HEK293 (cell line): ENCODE results near the gene TCN1.
"Not testable (repeated sequence)": the region's sequence is repeated elsewhere in the genome, so short reads cannot be mapped to it uniquely, and the experiment has no call there.

Experiments
- KLF16 ChIP-seq: fragments of 450-650 bp; formaldehyde crosslinking; IDR thresholded peaks from 2 replicates; pipeline ENCODE4 v1.5.1; 2017; ENCODE audit warnings: missing biosample characterization, missing genetic modification characterization
- RBAK ChIP-seq: fragments of 450-650 bp; formaldehyde crosslinking; IDR thresholded peaks from 2 replicates; pipeline ENCODE4 v1.5.1; 2016; ENCODE audit warnings: missing biosample characterization, missing genetic modification characterization
- SETDB1 ChIP-seq: IDR thresholded peaks from one replicate; pipeline ENCODE4 v1.6.1; 2017; ENCODE audit warnings: mild to moderate bottlenecking, low read length, moderate library complexity, mixed read lengths; ENCODE audit not compliant: insufficient read length
- ZNF274 ChIP-seq, 2 experiments: fragments of 200-500 bp in 1 of 2; fragments of 450-650 bp in 1 of 2; sonication (Bioruptor generic) in 1 of 2; formaldehyde crosslinking in 1 of 2; IDR thresholded peaks; 2 replicates each; pipeline versions ENCODE4 v1.5.1 to v1.6.1; 2014 to 2016; ENCODE audit warnings: borderline replicate concordance in 1 of 2, inconsistent platforms in 1 of 2, low read length in 1 of 2, missing biosample characterization in 1 of 2, missing genetic modification characterization in 1 of 2
- ZNF311 ChIP-seq: fragments of 450-650 bp; formaldehyde crosslinking; IDR thresholded peaks from 2 replicates; pipeline ENCODE4 v1.5.1; 2017; ENCODE audit warnings: missing biosample characterization, missing genetic modification characterization, borderline replicate concordance
- ZNF473 ChIP-seq: fragments of 450-650 bp; formaldehyde crosslinking; IDR thresholded peaks from 2 replicates; pipeline ENCODE4 v1.5.1; 2017; ENCODE audit warnings: missing biosample characterization, missing genetic modification characterization
- ZNF514 ChIP-seq: fragments of 450-650 bp; formaldehyde crosslinking; IDR thresholded peaks from 2 replicates; pipeline ENCODE4 v1.5.1; 2016; ENCODE audit warnings: missing biosample characterization, missing genetic modification characterization
- TF ChIP-seq, protein P1 (sequence below): fragments of 450-650 bp; formaldehyde crosslinking; IDR thresholded peaks from 2 replicates; pipeline ENCODE4 v1.5.1; 2017; ENCODE audit warnings: missing biosample characterization, missing genetic modification characterization
- TF ChIP-seq, protein P2 (sequence below): fragments of 450-650 bp; formaldehyde crosslinking; IDR thresholded peaks from 2 replicates; pipeline ENCODE4 v1.5.1; 2016; ENCODE audit warnings: missing biosample characterization, missing genetic modification characterization
- TF ChIP-seq, protein P3 (sequence below): fragments of 450-650 bp; formaldehyde crosslinking; IDR thresholded peaks from 2 replicates; pipeline ENCODE4 v1.5.1; 2016; ENCODE audit warnings: missing biosample characterization, missing genetic modification characterization

DNA sequence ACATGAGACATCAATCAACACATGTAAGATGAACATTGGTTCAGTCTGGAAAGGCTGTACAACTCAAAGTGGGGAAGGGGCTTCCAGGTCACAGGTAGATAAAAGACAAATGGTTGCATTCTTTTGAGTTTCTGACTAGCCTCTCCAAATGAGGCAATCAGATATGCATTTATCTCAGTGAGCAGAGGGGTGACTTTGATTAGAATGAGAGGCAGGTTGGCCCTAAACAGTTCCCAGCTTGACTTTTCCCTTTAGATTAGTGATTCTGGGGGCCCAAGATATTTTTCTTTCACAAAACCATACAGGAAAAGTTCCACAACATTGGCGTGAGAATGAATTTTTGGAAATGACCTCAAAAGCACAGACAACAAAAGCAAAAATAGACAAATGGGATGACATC, 49.9 kb downstream of the TCN1 start:
- TF ChIP-seq SETDB1; KLF16 (tag by site-specific recombination); RBAK (tag by site-specific recombination); ZNF473 (tag by site-specific recombination); ZNF311; ZNF514 (tag by site-specific recombination); ZNF274 (IDR thresholded peaks at IDR 0.05; ENCODE audit: low read length); ZNF274 (tag by site-specific recombination; IDR thresholded peaks at IDR 0.05; ENCODE audit: borderline replicate concordance): not testable (repeated sequence)
- TF ChIP-seq, protein P1, sequence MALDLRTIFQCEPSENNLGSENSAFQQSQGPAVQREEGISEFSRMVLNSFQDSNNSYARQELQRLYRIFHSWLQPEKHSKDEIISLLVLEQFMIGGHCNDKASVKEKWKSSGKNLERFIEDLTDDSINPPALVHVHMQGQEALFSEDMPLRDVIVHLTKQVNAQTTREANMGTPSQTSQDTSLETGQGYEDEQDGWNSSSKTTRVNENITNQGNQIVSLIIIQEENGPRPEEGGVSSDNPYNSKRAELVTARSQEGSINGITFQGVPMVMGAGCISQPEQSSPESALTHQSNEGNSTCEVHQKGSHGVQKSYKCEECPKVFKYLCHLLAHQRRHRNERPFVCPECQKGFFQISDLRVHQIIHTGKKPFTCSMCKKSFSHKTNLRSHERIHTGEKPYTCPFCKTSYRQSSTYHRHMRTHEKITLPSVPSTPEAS (tag by site-specific recombination): not testable (repeated sequence)
- TF ChIP-seq, protein P2, sequence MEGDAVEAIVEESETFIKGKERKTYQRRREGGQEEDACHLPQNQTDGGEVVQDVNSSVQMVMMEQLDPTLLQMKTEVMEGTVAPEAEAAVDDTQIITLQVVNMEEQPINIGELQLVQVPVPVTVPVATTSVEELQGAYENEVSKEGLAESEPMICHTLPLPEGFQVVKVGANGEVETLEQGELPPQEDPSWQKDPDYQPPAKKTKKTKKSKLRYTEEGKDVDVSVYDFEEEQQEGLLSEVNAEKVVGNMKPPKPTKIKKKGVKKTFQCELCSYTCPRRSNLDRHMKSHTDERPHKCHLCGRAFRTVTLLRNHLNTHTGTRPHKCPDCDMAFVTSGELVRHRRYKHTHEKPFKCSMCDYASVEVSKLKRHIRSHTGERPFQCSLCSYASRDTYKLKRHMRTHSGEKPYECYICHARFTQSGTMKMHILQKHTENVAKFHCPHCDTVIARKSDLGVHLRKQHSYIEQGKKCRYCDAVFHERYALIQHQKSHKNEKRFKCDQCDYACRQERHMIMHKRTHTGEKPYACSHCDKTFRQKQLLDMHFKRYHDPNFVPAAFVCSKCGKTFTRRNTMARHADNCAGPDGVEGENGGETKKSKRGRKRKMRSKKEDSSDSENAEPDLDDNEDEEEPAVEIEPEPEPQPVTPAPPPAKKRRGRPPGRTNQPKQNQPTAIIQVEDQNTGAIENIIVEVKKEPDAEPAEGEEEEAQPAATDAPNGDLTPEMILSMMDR (tag by site-specific recombination): not testable (repeated sequence)
- TF ChIP-seq, protein P3, sequence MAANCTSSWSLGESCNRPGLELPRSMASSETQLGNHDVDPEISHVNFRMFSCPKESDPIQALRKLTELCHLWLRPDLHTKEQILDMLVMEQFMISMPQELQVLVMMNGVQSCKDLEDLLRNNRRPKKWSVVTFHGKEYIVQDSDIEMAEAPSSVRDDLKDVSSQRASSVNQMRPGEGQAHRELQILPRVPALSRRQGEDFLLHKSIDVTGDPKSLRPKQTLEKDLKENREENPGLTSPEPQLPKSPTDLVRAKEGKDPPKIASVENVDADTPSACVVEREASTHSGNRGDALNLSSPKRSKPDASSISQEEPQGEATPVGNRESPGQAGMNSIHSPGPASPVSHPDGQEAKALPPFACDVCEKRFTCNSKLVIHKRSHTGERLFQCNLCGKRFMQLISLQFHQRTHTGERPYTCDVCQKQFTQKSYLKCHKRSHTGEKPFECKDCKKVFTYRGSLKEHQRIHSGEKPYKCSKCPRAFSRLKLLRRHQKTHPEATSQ (tag by site-specific recombination): not testable (repeated sequence)
